Hepatocyte (in vitro differentiated cells): ENCODE measurements around the gene KRT6B. TPM values are rescaled to one million over a fixed set of nuclear protein-coding genes. Genes with fewer than 3 reads are reported as not detected.
"Not testable (repeated sequence)": the region's sequence is repeated elsewhere in the genome, so short reads cannot be mapped to it uniquely, and the experiment has no call there.

Source experiments
- DNase-seq: peaks from one replicate; pipeline ENCODE4 v3.0.0-alpha.2; 2016; ENCODE audit warnings: low spot score
- H2AFZ ChIP-seq: fragments of 200-600 bp; sonication (generic); 2 replicates; pipeline ENCODE4 v1.6.0; 2016; ENCODE audit warnings: antibody characterized with exemption, mild to moderate bottlenecking
- H3K27ac ChIP-seq: fragments of 200-600 bp; sonication (generic); 2 replicates; pipeline ENCODE4 v1.5.1; 2016; ENCODE audit warnings: mild to moderate bottlenecking
- H3K27me3 ChIP-seq: fragments of 200-600 bp; sonication (generic); 2 replicates; pipeline ENCODE4 v1.6.1; 2016
- H3K36me3 ChIP-seq: fragments of 200-600 bp; sonication (generic); replicated peaks from 2 replicates; pipeline ENCODE4 v1.5.1; 2016; ENCODE audit warnings: low read depth; ENCODE audit not compliant: insufficient read depth
- H3K4me1 ChIP-seq: fragments of 200-600 bp; sonication (generic); 2 replicates; pipeline ENCODE4 v1.5.1; 2016; ENCODE audit warnings: mild to moderate bottlenecking, moderate library complexity; ENCODE audit not compliant: insufficient read depth
- H3K4me2 ChIP-seq: fragments of 200-600 bp; sonication (generic); 2 replicates; pipeline ENCODE4 v1.6.0; 2016
- H3K4me3 ChIP-seq: fragments of 200-600 bp; sonication (generic); 2 replicates; pipeline ENCODE4 v1.5.1; 2016; ENCODE audit warnings: mild to moderate bottlenecking
- H3K79me2 ChIP-seq: fragments of 200-600 bp; sonication (generic); 2 replicates; pipeline ENCODE4 v1.6.0; 2017; ENCODE audit warnings: mild to moderate bottlenecking
- H3K9me2 ChIP-seq: fragments of 200-600 bp; sonication (generic); replicated peaks from 2 replicates; pipeline ENCODE4 v1.6.0; 2017; ENCODE audit warnings: mild to moderate bottlenecking; ENCODE audit not compliant: insufficient read depth
- H3K9me3 ChIP-seq: fragments of 200-600 bp; sonication (generic); 2 replicates; pipeline ENCODE4 v1.5.1; 2016; ENCODE audit warnings: low read depth, mild to moderate bottlenecking
- H4K20me1 ChIP-seq: fragments of 200-600 bp; sonication (generic); 2 replicates; pipeline ENCODE4 v1.6.0; 2016; ENCODE audit warnings: mild to moderate bottlenecking; ENCODE audit not compliant: insufficient read depth, poor library complexity, severe bottlenecking
- EZH2 ChIP-seq: fragments of 200-600 bp; sonication (generic); IDR thresholded peaks from 2 replicates; pipeline ENCODE4 v1.6.1; 2016; ENCODE audit warnings: antibody characterized with exemption, mild to moderate bottlenecking, borderline replicate concordance
- EZH2phosphoT487 ChIP-seq: fragments of 200-600 bp; sonication (generic); IDR thresholded peaks from one replicate; pipeline ENCODE4 v1.6.1; 2018; ENCODE audit warnings: antibody characterized with exemption, mild to moderate bottlenecking, low read depth, moderate library complexity; ENCODE audit not compliant: unreplicated experiment, severe bottlenecking
- WGBS: methylation state at CpG from one replicate; pipeline ENCODE4 v1.1.6; 2016; ENCODE audit warnings: low lambda C conversion rate; ENCODE audit errors: missing lambda C conversion rate; 5-methylcytosine and 5-hydroxymethylcytosine counted together
- polyA plus RNA-seq: library from polyadenylated mRNA; unstranded; fragments of >200 nt; fragmentation: Nextera tagmentation; extraction: Ambion mirVana; gene quantifications from 2 replicates; pipeline ENCODE4 v1.2.1, GENCODE V29; 2016
- total RNA-seq: library from RNA; depleted of rRNA; stranded (reverse); fragments of >200 nt; gene quantifications from 2 replicates; pipeline ENCODE4 v1.2.3, GENCODE V29; 2014
- TF ChIP-seq, protein P1 (sequence below): fragments of 200-600 bp; sonication (generic); IDR thresholded peaks from 2 replicates; pipeline ENCODE4 v1.5.1; 2016; ENCODE audit warnings: antibody characterized with exemption, mild to moderate bottlenecking; ENCODE audit not compliant: poor library complexity

Gene KRT6B
- total and polyA plus RNA-seq, 2 experiments from 2014 or later: 0.42 TPM; not detected in 1

DNA sequence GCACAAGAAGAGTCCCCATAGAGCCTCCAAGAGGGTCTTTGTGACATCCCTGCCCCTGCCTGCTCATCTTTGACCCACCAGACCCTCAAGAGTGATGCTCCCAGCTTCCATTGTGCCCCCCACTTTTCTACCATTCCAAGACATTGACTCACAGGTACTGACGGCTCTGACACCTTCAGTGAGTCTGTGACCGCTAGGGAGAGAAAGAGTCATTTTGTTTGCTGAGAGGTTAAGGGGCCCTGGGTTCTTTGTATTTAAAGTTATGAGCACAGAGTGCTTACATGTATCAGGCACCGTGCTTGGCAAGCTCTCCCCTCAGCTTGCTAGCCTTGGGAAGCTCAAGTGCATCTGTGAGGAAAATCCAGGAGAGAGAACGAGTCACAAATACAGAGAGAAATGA is 38.7 kb downstream of the KRT6B start:
- Histone ChIP-seq H4K20me1 (no peaks in the 10 kb centered on the region), H3K4me3 (no peak overlapping the region), H3K4me1 (peaks cover 3% of the 10 kb centered on the region), H3K36me3 (no peaks in the 10 kb centered on the region), H3K27me3 (no peaks in the 10 kb centered on the region), H3K9me2 (no peaks in the 10 kb centered on the region), H3K4me2 (no peak overlapping the region), H3K27ac (no peak overlapping the region), H3K79me2 (no peaks in the 10 kb centered on the region), H2AFZ (no peak overlapping the region), H3K9me3 (no peaks in the 10 kb centered on the region)
- WGBS: 46% methylated on average over 4 of the region's 4 CpGs
- TF ChIP-seq, protein P1, sequence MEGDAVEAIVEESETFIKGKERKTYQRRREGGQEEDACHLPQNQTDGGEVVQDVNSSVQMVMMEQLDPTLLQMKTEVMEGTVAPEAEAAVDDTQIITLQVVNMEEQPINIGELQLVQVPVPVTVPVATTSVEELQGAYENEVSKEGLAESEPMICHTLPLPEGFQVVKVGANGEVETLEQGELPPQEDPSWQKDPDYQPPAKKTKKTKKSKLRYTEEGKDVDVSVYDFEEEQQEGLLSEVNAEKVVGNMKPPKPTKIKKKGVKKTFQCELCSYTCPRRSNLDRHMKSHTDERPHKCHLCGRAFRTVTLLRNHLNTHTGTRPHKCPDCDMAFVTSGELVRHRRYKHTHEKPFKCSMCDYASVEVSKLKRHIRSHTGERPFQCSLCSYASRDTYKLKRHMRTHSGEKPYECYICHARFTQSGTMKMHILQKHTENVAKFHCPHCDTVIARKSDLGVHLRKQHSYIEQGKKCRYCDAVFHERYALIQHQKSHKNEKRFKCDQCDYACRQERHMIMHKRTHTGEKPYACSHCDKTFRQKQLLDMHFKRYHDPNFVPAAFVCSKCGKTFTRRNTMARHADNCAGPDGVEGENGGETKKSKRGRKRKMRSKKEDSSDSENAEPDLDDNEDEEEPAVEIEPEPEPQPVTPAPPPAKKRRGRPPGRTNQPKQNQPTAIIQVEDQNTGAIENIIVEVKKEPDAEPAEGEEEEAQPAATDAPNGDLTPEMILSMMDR: no peak
- TF ChIP-seq EZH2 (no peak), EZH2phosphoT487 (no peak)
- DNase-seq: no peak

DNA sequence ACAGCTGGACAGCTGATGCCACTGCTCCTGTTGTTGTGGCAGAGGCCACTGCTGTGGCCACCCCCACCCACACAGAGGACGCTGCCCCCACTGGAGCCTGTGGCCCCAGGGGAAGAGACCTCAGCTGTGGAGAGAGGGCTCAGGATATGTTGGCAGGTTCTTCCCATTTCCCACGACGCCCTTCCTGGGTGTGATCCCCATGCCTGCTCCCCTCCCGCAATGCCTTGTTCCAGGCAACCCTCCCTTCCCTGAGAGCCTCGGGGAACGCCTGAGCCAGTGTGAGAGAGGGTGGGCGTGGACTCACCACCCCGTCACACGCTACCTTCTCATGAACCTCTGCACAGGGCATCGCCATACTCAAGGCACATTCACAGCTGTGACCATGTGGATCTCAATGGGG is 40.1 kb downstream of the KRT6B start:
- Histone ChIP-seq H4K20me1 (no peaks in the 10 kb centered on the region), H3K27ac (no peak overlapping the region), H3K4me3 (no peak overlapping the region), H3K27me3 (no peaks in the 10 kb centered on the region), H3K36me3 (no peaks in the 10 kb centered on the region), H3K9me2 (no peaks in the 10 kb centered on the region), H3K79me2 (no peaks in the 10 kb centered on the region), H3K4me2 (no peak overlapping the region), H2AFZ (no peak overlapping the region), H3K9me3 (no peaks in the 10 kb centered on the region), H3K4me1 (peaks cover 3% of the 10 kb centered on the region)
- DNase-seq: no peak
- WGBS: 84% methylated on average over 10 of the region's 10 CpGs
- TF ChIP-seq EZH2phosphoT487 (no peak), EZH2 (no peak)
- TF ChIP-seq, protein P1: no peak

DNA sequence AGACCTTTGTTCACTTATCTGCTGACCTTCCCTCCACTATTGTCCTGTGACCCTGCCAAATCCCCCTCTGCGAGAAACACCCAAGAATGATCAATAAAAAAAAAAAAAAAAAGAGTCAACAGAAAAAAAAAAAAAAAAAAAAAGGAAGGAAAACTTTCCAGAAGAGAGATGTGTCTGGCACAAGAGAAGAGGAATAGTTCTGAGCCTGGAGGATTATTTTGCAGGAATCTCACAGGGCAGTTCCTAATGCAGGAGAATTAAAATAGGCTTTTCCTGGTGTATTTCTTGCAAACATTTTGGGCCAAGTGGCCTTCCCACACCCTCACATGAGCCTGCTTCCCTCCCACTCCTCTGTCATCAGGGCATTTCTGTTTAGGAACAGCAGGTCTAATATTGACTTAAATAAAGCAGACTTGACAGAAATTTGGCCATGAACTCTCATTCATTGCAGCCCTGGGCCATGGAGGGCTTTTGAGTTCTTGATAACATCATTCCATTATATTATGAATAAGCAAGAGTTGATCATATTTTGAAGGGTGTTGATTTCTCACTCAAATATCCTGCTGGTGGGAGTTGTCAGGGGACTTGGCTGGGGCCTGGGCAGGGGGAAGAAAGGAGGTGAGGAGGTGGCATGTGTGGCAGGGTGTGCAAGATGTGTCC is 41.2 kb downstream of the KRT6B start:
- not testable (repeated sequence) for H2AFZ ChIP-seq, DNase-seq, H3K4me3 ChIP-seq, H3K36me3 ChIP-seq, H3K4me2 ChIP-seq, H3K27ac ChIP-seq, H3K4me1 ChIP-seq, H3K27me3 ChIP-seq, H3K79me2 ChIP-seq, H4K20me1 ChIP-seq, H3K9me2 ChIP-seq, H3K9me3 ChIP-seq
- WGBS: no CpG with 5 or more reads among the region's 1 CpG

DNA sequence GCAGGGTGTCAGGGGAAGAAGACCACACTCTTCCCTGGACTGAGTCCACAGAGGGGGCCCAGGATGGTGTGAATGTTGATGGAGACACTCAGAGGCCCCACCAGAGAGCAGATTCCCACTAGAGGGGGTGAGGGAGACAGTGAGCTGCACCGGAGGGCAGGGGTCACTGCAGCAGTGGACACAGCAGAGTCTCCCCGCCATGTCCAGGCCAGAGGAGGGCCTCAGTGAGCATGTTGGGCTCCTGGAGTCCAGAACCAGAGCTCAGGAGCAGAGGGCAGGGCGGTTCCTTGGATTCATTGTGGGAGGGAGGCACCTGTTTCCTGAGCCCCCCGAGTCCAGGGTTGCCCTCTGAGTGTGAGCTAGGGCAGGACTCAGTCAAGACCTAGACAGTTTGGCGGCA is 44.0 kb downstream of the KRT6B start:
- no peak for DNase-seq
- no peaks in the 10 kb centered on the region for H4K20me1 ChIP-seq
- no peak for TF ChIP-seq EZH2
- no peaks in the 10 kb centered on the region for H3K36me3 ChIP-seq
- H3K4me2 ChIP-seq: no peak overlapping the region
- no peaks in the 10 kb centered on the region for H3K27me3 ChIP-seq
- no peak overlapping the region for H2AFZ ChIP-seq
- peaks cover 3% of the 10 kb centered on the region for H3K4me1 ChIP-seq
- WGBS: 84% methylated on average over 5 of the region's 5 CpGs
- H3K9me2 ChIP-seq: no peaks in the 10 kb centered on the region
- no peak overlapping the region for H3K27ac ChIP-seq
- no peak overlapping the region for H3K4me3 ChIP-seq
- no peaks in the 10 kb centered on the region for H3K9me3 ChIP-seq
- no peaks in the 10 kb centered on the region for H3K79me2 ChIP-seq
